Measurements from ENCODE around the gene ZNF205. TPM values are rescaled to one million over a fixed set of nuclear protein-coding genes. Genes with fewer than 3 reads are reported as not detected.

ZNF205 gene
- total RNA-seq, 1 experiment from 2014 or later: 18.3 TPM

GRCh38 chr16:3143189-3143588 lies 30.8 kb downstream of the ZNF205 start:
- no TSS peak for BruUV-seq (replicated peaks)
- in situ Hi-C loops (cut with HindIII; ENCODE audit: low pct_unique_long_range_greater_than_20kb, low sequenced_read_pairs) (no loop called here), intact Hi-C loops (cut with micrococcal nuclease; ENCODE audit: unreplicated experiment) (no loop called here)
- Histone ChIP-seq H3K4me3 (ENCODE audit: low read depth in 2 of 2, low read length in 2 of 2) (no peak overlapping the region), H3K27ac (ENCODE audit: low read length) (no peak overlapping the region), H3K36me3 (ENCODE audit: control insufficient read depth, insufficient read depth, low read length) (no peaks in the 10 kb centered on the region), H3K4me1 (ENCODE audit: control insufficient read depth, insufficient read depth, low read length) (no peaks in the 10 kb centered on the region), H3K9me3 (ENCODE audit: control insufficient read depth, insufficient read depth, low read depth, low read length) (no peaks in the 10 kb centered on the region), H3K27me3 (ENCODE audit: control insufficient read depth, insufficient read depth, low read length) (no peaks in the 10 kb centered on the region)
- POLR2A ChIA-PET: no interaction called here
- DNase-seq (ENCODE audit: low read depth, low spot score) (no peak), ATAC-seq (no peak)
- CTCF ChIA-PET: no interaction called here
- no peak for TF ChIP-seq CTCF (IDR thresholded peaks at IDR 0.05)
- no peak for TF ChIP-seq TCF7L2 (IDR thresholded peaks at IDR 0.05; ENCODE audit: low read depth, low read length)
- no peak for TF ChIP-seq POLR2AphosphoS5 (IDR thresholded peaks at IDR 0.05; ENCODE audit: low read depth, low read length)
- TF ChIP-seq REST (IDR thresholded peaks at IDR 0.05; ENCODE audit: insufficient read depth in 1 of 2, low read depth in 2 of 2, low read length in 1 of 2): no peak
- TF ChIP-seq SIN3A (IDR thresholded peaks at IDR 0.05; ENCODE audit: borderline replicate concordance, insufficient read depth, low read depth, low read length): no peak

GRCh38 chr16:3143598-3144320 lies 31.4 kb downstream of the ZNF205 start:
- no peaks in the 10 kb centered on the region for H3K27me3 ChIP-seq (ENCODE audit: control insufficient read depth, insufficient read depth, low read length)
- TF ChIP-seq REST (IDR thresholded peaks at IDR 0.05; ENCODE audit: insufficient read depth in 1 of 2, low read depth in 2 of 2, low read length in 1 of 2) (no peak), TCF7L2 (IDR thresholded peaks at IDR 0.05; ENCODE audit: low read depth, low read length) (no peak), CTCF (IDR thresholded peaks at IDR 0.05) (no peak), POLR2AphosphoS5 (IDR thresholded peaks at IDR 0.05; ENCODE audit: low read depth, low read length) (no peak), SIN3A (IDR thresholded peaks at IDR 0.05; ENCODE audit: borderline replicate concordance, insufficient read depth, low read depth, low read length) (no peak)
- ATAC-seq: no peak; the same call in 1 of the 2 replicates

More at GRCh38 chr16:3143598-3144320, 31.4 kb downstream of the ZNF205 start:
- in situ Hi-C loops (cut with HindIII; ENCODE audit: low pct_unique_long_range_greater_than_20kb, low sequenced_read_pairs): no loop called here
- no peak for DNase-seq (ENCODE audit: low read depth, low spot score)
- BruUV-seq (replicated peaks): no TSS peak
- no peak overlapping the region for H3K4me3 ChIP-seq (ENCODE audit: low read depth in 2 of 2, low read length in 2 of 2)
- H3K4me1 ChIP-seq (ENCODE audit: control insufficient read depth, insufficient read depth, low read length): no peaks in the 10 kb centered on the region
- no peak overlapping the region for H3K27ac ChIP-seq (ENCODE audit: low read length)
- intact Hi-C loops (cut with micrococcal nuclease; ENCODE audit: unreplicated experiment): no loop called here
- POLR2A ChIA-PET: interaction anchor here (0.6 kb wide), 1 partner anchor 17 kb away, joined by 11 read pairs; no protein-coding TSS in a partner anchor
- H3K9me3 ChIP-seq (ENCODE audit: control insufficient read depth, insufficient read depth, low read depth, low read length): no peaks in the 10 kb centered on the region
- CTCF ChIA-PET: interaction anchor here (0.5 kb wide), 2 partner anchors 15 to 623 kb away, joined by 3 to 4 read pairs; no protein-coding TSS in a partner anchor
- no peaks in the 10 kb centered on the region for H3K36me3 ChIP-seq (ENCODE audit: control insufficient read depth, insufficient read depth, low read length)
